Fibroblast of skin of left quadriceps (primary cell): ENCODE data around the gene HECTD4.
A peak's percentile ranks its signal among the peaks of the same experiment; 100 is the strongest.

Experiments used
- DNase-seq, 2 experiments: peaks; one replicate each; pipeline ENCODE4 v3.0.0-alpha.2; 2013; ENCODE audit warnings: low read depth in 2 of 2

Gene HECTD4

GRCh38 chr12:112208301-112208910, 173.8 kb downstream of the HECTD4 start:
- no peak for DNase-seq

DNA sequence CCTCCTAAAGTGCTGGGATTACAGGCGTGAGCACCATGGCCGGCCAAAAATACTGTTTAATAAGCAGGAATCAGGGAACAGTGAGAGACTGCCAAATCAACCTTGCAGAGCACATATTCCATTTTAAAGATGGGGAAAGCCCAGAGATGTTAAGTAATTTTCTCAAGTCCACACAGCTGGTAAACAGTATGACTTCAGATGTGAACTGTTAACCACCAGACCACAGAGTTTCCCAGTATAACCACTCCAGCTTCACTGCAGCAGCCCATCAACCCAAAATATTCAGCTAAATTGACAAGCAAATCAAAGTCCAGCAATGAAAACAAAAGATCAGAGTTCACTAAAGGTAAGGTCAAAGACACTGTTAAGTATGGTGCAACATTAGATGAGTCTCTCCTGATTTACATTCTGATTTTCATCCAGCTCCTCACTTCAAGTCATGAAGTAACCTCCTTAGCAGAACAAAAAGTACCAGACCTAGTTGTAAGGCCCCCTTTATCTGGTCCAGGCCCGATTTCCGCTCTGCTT, 174.8 kb downstream of the HECTD4 start:
- DNase-seq: no peak

GRCh38 chr12:112206944-112207343, 175.3 kb downstream of the HECTD4 start:
- no peak for DNase-seq

- DNase-seq: no peak
Observed at GRCh38 chr12:112199136-112199535, 183.1 kb downstream of the HECTD4 start.

- DNase-seq: peak; percentile 8 to 14
Observed at GRCh38 chr12:112198120-112198733, 184.0 kb downstream of the HECTD4 start.

DNA sequence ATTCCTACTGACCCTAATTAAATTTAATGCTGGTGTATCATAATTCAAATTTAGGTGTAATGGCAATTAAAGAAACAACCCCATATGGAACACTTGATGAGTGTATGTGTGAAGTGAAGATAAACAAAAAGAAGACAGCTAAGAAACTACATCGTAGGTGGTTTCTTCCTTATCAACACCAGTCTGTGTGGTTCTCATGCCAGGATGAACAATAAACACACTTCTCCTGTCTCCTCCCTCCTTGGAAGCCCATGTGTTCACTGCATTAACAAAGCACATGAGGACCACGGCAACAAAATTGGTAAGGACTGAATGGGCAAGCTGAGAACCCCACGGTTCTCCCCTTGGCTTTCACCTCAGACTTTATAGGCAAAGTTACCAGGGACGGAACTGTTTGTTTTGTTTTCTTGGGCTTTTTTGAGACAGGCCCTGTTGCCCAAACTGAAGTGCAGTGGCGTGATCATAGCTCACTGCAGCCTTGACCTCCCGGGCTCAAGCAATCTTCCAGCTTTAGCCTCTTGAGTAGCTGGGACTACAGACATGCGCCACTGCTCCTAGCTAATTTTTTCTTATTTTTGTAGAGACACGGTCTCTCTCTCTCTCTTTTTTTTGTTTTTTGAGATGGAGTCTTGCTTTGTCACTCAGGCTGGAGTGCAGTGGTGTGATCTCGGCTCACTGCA, 185.9 kb downstream of the HECTD4 start:
- DNase-seq: no peak

DNA sequence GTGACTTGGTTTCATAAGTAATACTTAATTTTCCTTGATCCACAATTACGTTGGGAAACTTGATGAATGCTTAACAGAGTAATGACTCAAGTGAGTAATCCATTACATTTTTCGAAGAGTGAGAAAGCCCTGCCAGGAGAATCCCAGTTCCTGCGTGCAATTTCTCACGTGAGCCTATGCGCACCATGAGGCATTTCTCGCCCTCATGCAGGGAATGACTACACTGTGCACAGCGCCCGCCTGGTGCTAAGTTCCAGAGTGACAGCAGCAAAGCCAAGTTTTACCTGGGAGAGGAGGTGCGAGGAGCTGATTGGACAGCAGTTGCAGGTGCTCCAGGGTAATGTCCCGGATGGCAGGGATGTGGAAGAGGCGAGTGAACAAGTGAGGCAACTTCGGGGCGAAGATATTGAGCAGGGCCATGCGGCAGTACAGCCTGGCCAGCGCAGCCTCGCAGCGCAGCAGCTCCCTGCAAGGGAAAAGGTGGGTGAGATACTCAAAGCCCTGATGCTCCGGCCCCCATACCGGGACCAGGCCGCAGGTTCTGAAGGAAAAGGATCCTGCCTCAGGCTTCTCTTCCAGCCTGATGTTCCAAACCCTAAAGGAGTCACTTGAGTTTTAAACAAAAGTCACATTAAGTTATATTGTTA, 187.5 kb downstream of the HECTD4 start:
- DNase-seq: no peak

DNA sequence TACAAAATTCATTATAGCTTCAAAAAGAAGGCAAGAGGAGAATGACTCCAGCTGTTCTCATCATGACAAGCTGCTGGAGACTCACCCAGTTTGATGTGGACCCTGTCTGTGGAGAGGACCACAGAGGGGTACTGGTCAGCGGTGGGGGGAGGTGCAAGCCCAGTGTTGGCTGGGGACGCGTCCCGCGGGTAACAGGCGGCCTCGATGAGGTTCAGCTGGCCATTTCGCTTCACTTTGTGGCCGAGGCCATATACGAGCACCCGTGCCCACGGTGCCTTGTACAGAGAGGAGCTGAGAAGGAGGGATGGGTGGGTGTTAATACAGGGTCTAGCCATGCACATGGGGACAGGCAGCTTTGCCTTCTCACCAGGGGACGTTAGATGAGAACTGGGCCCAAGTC, 189.8 kb downstream of the HECTD4 start:
- DNase-seq: no peak

GRCh38 chr12:112191840-112192321, 190.3 kb downstream of the HECTD4 start:
- no peak for DNase-seq

- no peak for DNase-seq
Observed at GRCh38 chr12:112191201-112191600, 191.0 kb downstream of the HECTD4 start.

DNA sequence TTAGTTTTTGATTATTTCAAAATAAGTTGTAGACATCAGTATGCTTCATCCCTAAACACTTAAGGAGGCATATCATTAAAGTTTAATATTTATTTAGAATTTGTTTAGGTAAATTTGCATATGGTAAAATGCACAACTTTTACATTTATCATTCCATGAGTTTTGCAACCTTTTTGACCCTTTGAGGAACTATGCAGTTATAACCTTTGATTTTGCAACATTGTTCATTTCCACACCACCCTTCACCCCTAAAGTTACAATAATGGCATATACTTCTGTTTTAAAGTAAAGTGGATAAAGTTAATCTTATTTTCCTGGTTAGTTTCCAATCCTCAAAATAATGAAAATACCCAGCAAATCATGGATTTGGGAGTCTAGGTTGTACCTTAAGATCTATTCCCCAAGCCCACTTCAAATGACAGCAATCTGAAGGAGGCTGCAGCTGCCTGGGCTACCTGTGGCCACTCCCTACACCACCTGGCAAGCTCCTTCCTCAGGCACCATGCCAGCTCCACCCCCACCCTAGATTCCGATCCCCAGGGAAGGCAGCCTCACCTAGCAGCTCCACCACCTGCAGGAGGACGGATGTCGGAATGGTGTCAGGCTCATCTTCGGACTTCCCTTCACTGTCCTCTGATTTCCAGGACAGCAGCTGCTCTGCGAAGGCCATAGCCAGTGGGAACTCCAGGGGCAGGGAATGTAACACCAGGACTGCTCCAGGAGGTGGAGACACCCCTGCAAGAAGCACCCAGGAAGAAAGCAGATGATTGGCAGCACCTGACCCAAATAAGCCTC, 191.8 kb downstream of the HECTD4 start:
- DNase-seq: no peak

GRCh38 chr12:112188130-112188830, 194.0 kb downstream of the HECTD4 start:
- no peak for DNase-seq

- no peak for DNase-seq
Observed at GRCh38 chr12:112185093-112185923, 196.9 kb downstream of the HECTD4 start.

- DNase-seq: no peak
Observed at GRCh38 chr12:112184056-112184887, 198.0 kb downstream of the HECTD4 start.

DNA sequence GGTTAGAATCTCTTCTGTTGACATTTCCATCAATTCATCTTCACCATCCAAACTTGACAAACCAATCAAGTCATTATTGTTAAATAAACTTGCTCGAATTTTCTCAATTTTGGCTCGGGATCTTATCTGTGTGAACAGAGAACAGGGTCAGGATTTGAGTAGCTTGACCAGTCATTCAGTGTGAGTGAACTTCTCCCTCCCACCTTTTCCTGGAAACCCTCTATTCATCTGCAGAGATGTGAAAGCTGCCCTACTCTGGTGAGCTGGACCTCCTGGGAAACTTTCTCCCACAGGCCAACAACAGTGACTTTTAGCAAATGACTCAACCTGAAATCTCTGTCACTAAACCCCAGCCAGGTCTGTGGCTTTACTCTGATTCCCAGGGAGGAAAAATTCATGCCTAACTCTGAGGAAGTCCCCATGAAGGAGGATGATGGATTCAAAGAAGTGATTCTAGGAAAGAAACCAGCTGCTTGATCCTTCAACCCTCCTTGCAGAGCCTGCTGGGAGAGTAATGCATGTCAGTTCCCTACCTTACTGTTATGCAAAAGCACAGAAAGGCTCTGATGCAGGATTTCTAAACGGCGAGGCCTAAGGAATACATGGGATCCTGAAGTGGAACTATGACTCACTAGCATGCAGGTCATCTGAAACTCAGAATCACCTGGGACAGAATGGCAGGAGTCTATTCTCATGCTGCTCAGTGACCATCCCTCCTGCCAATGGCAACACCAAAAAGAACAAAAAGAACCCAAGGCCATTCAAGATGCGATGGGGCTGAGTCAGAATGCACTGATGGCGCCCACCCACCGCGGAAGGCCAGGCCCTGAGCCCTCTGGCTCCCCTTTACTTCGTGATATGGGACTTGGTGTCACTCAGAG, 198.8 kb downstream of the HECTD4 start:
- no peak for DNase-seq

GRCh38 chr12:112182499-112182898, 199.7 kb downstream of the HECTD4 start:
- no peak for DNase-seq

DNA sequence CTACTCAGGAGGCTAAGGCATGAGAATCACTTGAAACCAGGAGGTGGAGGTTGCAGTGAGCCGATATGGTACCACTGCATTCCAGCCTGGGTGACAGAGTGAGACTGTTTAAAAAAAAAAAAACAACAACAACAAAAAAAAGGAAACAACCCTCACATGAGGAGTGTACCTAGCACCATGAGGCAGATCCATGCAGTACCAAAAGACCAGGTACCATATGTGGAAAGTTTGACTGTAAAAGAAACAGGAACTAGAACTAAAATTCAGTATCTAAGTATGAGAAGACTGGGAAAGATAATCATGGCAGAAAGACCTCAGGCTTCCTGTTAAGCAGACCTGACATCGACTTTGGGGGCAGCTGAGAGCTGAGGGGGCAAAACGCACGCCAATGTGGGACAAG, 201.8 kb downstream of the HECTD4 start:
- DNase-seq: no peak

DNA sequence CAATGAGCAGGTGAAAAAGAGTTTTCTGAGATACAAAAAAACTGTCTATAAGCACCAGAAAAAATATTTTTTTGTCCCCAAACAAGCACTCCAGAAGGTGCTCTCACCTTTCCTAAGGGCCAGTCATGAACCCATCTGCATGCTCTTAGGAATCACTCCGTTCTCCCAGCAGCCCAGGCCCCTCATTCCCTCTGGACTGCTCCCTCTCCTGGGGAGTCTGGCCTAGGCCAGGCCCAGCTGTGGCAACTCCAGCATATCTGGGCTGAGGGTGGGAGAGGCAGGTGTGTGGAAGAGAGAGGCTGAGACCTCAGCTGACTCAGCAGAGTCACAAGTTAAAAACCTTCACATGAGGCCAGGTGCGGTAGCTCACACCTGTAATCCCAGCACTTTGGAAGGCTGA, 202.3 kb downstream of the HECTD4 start:
- no peak for DNase-seq
